K562 (cell line): ENCODE data around the gene NDUFS8. TPM values are rescaled to one million over a fixed set of nuclear protein-coding genes. Genes with fewer than 3 reads are reported as not detected.

Experiments
- ATAC-seq: fragments of 200-7000 bp; cut with Tn5 transposase; 3 replicates; pipeline ENCODE4 v1.9.1; 2020; ENCODE audit warnings: moderate library complexity
- BruUV-seq: library from RNA; stranded (reverse); fragments of 400-500 nt; replicated peaks from 2 replicates; lab custom pipeline; 2021; lab: Mats Ljungman, UMichigan
- CTCF ChIA-PET: fragments of 300-600 bp; formaldehyde crosslinking; extraction: SDS; loops from one replicate; lab custom pipeline; 2021; ENCODE audit warnings: low intra/inter-chr PET ratio; lab: Yijun Ruan, JAX
- POLR2A ChIA-PET: fragments of 300-600, 350-650 bp; sonication (Branson Sonifier 250); formaldehyde crosslinking; extraction: SDS; loops from one replicate; lab custom pipeline; 2021; ENCODE audit warnings: antibody characterized with exemption, inconsistent platforms; lab: Yijun Ruan, JAX
- DNase-seq, 4 experiments: peaks; one replicate each; pipeline versions ENCODE4 v3.0.0 to v3.0.0-alpha.2; 2011 to 2018; ENCODE audit warnings: low spot score in 3 of 4, mixed read lengths in 3 of 4; ENCODE audit errors: extremely low read depth in 1 of 4
- FAIRE-seq: peaks from 2 replicates; lab custom pipeline; 2011; peaks lifted over from hg19 to GRCh38; lab: Jason Lieb, UNC
- H2AFZ ChIP-seq: 2 replicates; pipeline ENCODE4 v1.6.0; 2011; ENCODE audit warnings: low read depth, low read length, control low read depth, inconsistent platforms
- H3K27ac ChIP-seq: fragments of 200-600 bp; 3 replicates; pipeline ENCODE4 v1.8.0; 2011; ENCODE audit warnings: low read depth, mild to moderate bottlenecking, control low read depth, inconsistent platforms, low read length, moderate library complexity, mixed read lengths; ENCODE audit errors: extremely low read depth
- H3K27me3 ChIP-seq, 2 experiments: fragments of 300-600 bp in 1 of 2; 2 replicates in 1 of 2; 3 replicates in 1 of 2; pipeline versions ENCODE4 v1.6.0 to v1.8.0; 2011; ENCODE audit warnings: inconsistent platforms in 2 of 2, low read length in 2 of 2, mild to moderate bottlenecking in 1 of 2, mixed read lengths in 1 of 2, moderate library complexity in 1 of 2; ENCODE audit not compliant: control insufficient read depth in 2 of 2, insufficient read depth in 2 of 2
- H3K36me3 ChIP-seq: fragments of 300-600 bp; 3 replicates; pipeline ENCODE4 v1.8.0; 2011; ENCODE audit warnings: mild to moderate bottlenecking, low read length, inconsistent platforms; ENCODE audit not compliant: control insufficient read depth, insufficient read depth
- H3K4me1 ChIP-seq, 2 experiments: fragments of 200-600 bp in 1 of 2; replicated peaks in 1 of 2; 2 replicates in 1 of 2; 3 replicates in 1 of 2; pipeline versions ENCODE4 v1.5.1 to v1.8.0; 2011; ENCODE audit warnings: inconsistent platforms in 2 of 2, low read length in 2 of 2, mild to moderate bottlenecking in 1 of 2, mixed read lengths in 1 of 2, moderate library complexity in 1 of 2; ENCODE audit not compliant: control insufficient read depth in 2 of 2, insufficient read depth in 2 of 2
- H3K4me2 ChIP-seq: 2 replicates; pipeline ENCODE4 v1.6.1; 2011; ENCODE audit warnings: low read length, control low read depth, inconsistent platforms, mixed read lengths; ENCODE audit not compliant: insufficient read depth
- H3K4me3 ChIP-seq: fragments of 200-600 bp; sonication (generic), shearing (Covaris generic); 2 replicates; pipeline ENCODE4 v1.5.1; 2016; ENCODE audit warnings: control low read depth, inconsistent platforms
- H3K79me2 ChIP-seq: fragments of 200-600 bp; 3 replicates; pipeline ENCODE4 v1.8.0; 2011; ENCODE audit warnings: low read length, inconsistent platforms; ENCODE audit not compliant: control insufficient read depth, insufficient read depth
- H3K9ac ChIP-seq, 2 experiments: 2 replicates each; pipeline versions ENCODE4 v1.6.0 to v1.6.1; 2011; ENCODE audit warnings: low read depth in 2 of 2, low read length in 2 of 2, control low read depth in 1 of 2, inconsistent platforms in 1 of 2, mild to moderate bottlenecking in 1 of 2, mixed read lengths in 1 of 2; ENCODE audit not compliant: insufficient read depth in 1 of 2
- H3K9me1 ChIP-seq: one replicate; pipeline ENCODE4 v1.6.0; 2011; ENCODE audit warnings: inconsistent platforms, mild to moderate bottlenecking, low read length, moderate library complexity; ENCODE audit not compliant: control insufficient read depth, insufficient read depth
- H3K9me3 ChIP-seq: replicated peaks from 2 replicates; pipeline ENCODE4 v1.5.1; 2011; ENCODE audit warnings: low read depth, low read length, inconsistent platforms; ENCODE audit not compliant: control insufficient read depth, insufficient read depth
- H4K20me1 ChIP-seq: replicated peaks from 2 replicates; pipeline ENCODE4 v1.6.1; 2011; ENCODE audit warnings: low read length, inconsistent platforms, mixed read lengths; ENCODE audit not compliant: control insufficient read depth, insufficient read depth
- DIDO1 ChIP-seq: fragments of 450-650 bp; IDR thresholded peaks from 2 replicates; pipeline ENCODE4 v1.6.1; 2016; ENCODE audit warnings: low read depth, missing biosample characterization, missing genetic modification characterization
- MCM3 ChIP-seq: fragments of 450-650 bp; IDR thresholded peaks from 2 replicates; pipeline ENCODE4 v1.6.1; 2016
- RBBP5 ChIP-seq: fragments of 200-600 bp; sonication (generic); IDR thresholded peaks from 2 replicates; pipeline ENCODE4 v1.6.1; 2012; ENCODE audit warnings: borderline replicate concordance, mild to moderate bottlenecking, low read length, control low read depth, inconsistent platforms; ENCODE audit not compliant: insufficient read depth, poor library complexity, severe bottlenecking
- RFX7 ChIP-seq: fragments of 250-450 bp; sonication (Bioruptor Pico); IDR thresholded peaks from 2 replicates; pipeline ENCODE4 v1.5.1; 2021; ENCODE audit warnings: mild to moderate bottlenecking
- SAFB2 ChIP-seq: fragments of 200-400 bp; formaldehyde crosslinking; IDR thresholded peaks from 2 replicates; pipeline ENCODE4 v1.6.1; 2018; ENCODE audit warnings: borderline replicate concordance, low read length, low read depth, moderate library complexity; ENCODE audit not compliant: severe bottlenecking
- SMARCA5 ChIP-seq: fragments of 450-650 bp; IDR thresholded peaks from 2 replicates; pipeline ENCODE4 v1.6.1; 2016
- YBX1 ChIP-seq: fragments of 450-650 bp; IDR thresholded peaks from 2 replicates; pipeline ENCODE4 v1.7.1; 2016; ENCODE audit warnings: mild to moderate bottlenecking
- ZNF174 ChIP-seq: fragments of 250-450 bp; sonication (Bioruptor Pico); IDR thresholded peaks from 2 replicates; pipeline ENCODE4 v1.4.0; 2020; ENCODE audit warnings: mild to moderate bottlenecking
- WGBS: fragments of 100-300 bp; shearing (Covaris generic); methylation state at CpG from one replicate; pipeline ENCODE4 v1.1.6; 2016; ENCODE audit warnings: low coverage, mixed read lengths; ENCODE audit not compliant: insufficient coverage; ENCODE audit errors: missing lambda C conversion rate; 5-methylcytosine and 5-hydroxymethylcytosine counted together
- in situ Hi-C: fragments of 300-500 bp; cut with MboI; formaldehyde crosslinking; loops from 4 replicates; pipeline ENCODE4 v1.15.0; 2018; ENCODE audit warnings: inconsistent platforms, mixed read lengths
- intact Hi-C: fragments of 100-400 bp; cut with micrococcal nuclease; formaldehyde crosslinking; loops from 2 replicates; pipeline ENCODE4 v1.14.2; 2022
- polyA plus RNA-seq, 8 experiments: library from polyadenylated mRNA; depleted of rRNA in 4 of 8; stranded (reverse) in 5 of 8; unstranded in 3 of 8; fragments of >200 nt; fragmentation: Nextera tagmentation in 2 of 8; fragmentation: Illumina TruSeq in 1 of 8; extraction: Ambion mirVana in 2 of 8; extraction: Trizol in 1 of 8; gene quantifications; 2 replicates each; pipeline versions ENCODE4 v1.2.1 to v1.2.3, GENCODE V29; 2011 to 2014; ENCODE audit warnings: inconsistent platforms in 1 of 8, missing spikeins in 1 of 8
- total RNA-seq, 7 experiments: library from RNA; depleted of rRNA in 6 of 7; stranded (reverse); fragments of >200 nt in 6 of 7; fragmentation: Illumina TruSeq in 2 of 7; extraction: Trizol in 2 of 7; gene quantifications; 2 replicates each; pipeline versions ENCODE4 v1.2.1 to v1.2.3, GENCODE V29; 2011 to 2021; ENCODE audit warnings: low replicate concordance in 1 of 7
- TF ChIP-seq, protein P1 (sequence below): fragments of 250-450 bp; sonication (Bioruptor Pico); IDR thresholded peaks from 2 replicates; pipeline ENCODE4 v1.5.0; 2021; ENCODE audit warnings: mild to moderate bottlenecking, moderate library complexity

The NDUFS8 gene
- total and polyA plus RNA-seq, 9 of the 15 experiments (the other 6 are each of a cell fraction or from before 2014, with no cell fraction given), result 36.5 to 351 (median 101) TPM

DNA sequence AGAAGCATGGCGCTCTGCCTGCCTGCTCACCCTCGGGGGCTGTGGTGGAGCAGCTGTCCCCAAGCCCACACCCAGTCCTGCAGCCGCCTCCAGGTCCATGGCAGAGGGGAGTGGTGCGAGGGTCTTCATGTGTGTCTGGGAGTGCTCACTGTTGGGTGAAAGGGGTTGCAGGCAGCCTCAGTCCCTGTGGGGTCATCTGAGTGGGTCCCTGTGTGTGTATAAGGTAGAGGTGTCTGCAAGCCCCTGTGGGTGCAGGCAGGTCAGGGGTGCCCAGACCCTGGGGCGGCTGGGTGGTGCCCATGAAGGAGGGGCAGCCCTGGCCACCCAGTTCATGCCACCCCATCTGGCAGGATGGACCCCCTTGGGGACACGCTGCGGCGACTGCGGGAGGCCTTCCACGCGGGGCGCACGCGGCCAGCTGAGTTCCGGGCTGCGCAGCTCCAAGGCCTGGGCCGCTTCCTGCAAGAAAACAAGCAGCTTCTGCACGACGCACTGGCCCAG lies 15.5 kb upstream of the NDUFS8 start:
- Histone ChIP-seq H3K4me1 (peaks cover 10 to 69% of the 10 kb centered on the region in 2 experiments), H3K4me2 (no peak overlapping the region), H3K27me3 (no peaks in the 10 kb centered on the region), H2AFZ (no peak overlapping the region), H3K9me1 (no peaks in the 10 kb centered on the region), H3K9me3 (no peaks in the 10 kb centered on the region), H3K27ac (no peak overlapping the region), H3K79me2 (no peaks in the 10 kb centered on the region), H3K36me3 (no peaks in the 10 kb centered on the region), H3K9ac (no peak overlapping the region; a peak in 1 of 4 replicates), H3K4me3 (no peak overlapping the region), H4K20me1 (peaks cover 3% of the 10 kb centered on the region; the same call in 1 of the 2 replicates)
- DNase-seq, result no peak
- BruUV-seq, result no TSS peak
- TF ChIP-seq DIDO1 (tag) (no peak), YBX1 (no peak), RFX7 (no peak), RBBP5 (no peak), ZNF174 (no peak), SAFB2 (no peak), MCM3 (no peak), SMARCA5 (no peak)
- TF ChIP-seq, protein P1, sequence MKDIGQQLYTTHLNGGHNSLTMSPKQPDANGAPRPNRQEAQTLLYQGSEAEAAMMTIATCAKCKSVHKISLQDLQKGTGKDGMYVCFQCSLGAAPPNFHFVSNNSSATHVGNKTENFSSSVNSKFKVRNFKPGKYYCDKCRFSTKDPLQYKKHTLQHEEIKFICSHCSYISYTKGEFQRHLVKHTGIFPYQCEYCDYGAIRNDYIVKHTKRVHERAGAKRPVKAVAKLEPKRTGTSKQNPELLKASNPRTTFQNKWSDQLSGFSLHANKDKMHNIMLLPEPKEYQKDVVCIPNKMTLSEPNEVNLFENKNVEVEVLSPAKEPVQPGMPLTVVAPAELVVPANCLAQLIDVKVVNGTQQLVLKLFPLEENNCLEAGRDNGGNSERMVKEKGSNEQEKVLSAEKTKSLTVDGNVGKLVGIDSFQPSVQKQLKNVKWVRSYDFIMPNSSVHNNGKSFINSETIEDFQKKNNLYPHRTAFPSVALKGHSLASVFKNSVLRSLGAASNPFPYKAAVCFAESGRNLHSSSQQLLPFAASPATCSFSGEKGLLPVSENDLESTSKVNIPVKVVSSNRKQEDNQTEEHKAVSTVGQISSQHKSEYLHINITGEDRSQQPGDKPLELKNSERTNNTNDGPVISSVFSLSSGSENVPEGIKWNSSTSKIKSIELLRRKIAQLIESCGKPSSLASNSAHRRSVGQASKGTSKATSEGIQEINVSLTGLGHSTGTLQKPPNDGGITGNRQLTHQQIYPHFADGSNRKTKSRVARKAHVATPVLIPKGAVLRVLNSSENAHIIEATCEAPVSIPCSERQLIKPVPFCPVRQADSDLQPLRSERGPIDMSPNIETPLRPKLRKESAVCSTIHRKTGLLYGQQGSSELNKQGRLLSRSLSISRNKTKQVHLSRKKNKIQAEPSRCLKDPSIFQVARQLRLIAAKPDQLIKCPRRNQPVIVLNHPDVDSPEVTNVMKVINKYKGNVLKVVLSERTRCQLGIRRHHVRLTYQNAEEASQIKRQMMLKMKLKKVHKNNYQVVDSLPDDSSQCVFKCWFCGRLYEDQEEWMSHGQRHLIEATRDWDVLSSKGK (CRISPR knock-in tag), result no peak
- CTCF ChIA-PET, result no interaction called here
- POLR2A ChIA-PET, result interaction anchor here (0.6 to 0.7 kb wide), 2 partner anchors 15 to 18 kb away, joined by 3 read pairs; partner anchors contain the start of gene NDUFS8
- intact Hi-C loops, result no loop called here
- 64% methylated on average over 14 of the region's 19 CpGs for WGBS
- no peak for ATAC-seq
- in situ Hi-C loops, result no loop called here
- FAIRE-seq, result no peak
